Cortex of kidney (tissue), 1 donor: Measurements from ENCODE around the gene KIR3DL1.
"Not testable (repeated sequence)": the region's sequence is repeated elsewhere in the genome, so short reads cannot be mapped to it uniquely, and the experiment has no call there.

ENCODE experiments used
- DNase-seq: peaks from one replicate; lab custom pipeline; 2025; lab: John Stamatoyannopoulos, UW

KIR3DL1 gene

DNA sequence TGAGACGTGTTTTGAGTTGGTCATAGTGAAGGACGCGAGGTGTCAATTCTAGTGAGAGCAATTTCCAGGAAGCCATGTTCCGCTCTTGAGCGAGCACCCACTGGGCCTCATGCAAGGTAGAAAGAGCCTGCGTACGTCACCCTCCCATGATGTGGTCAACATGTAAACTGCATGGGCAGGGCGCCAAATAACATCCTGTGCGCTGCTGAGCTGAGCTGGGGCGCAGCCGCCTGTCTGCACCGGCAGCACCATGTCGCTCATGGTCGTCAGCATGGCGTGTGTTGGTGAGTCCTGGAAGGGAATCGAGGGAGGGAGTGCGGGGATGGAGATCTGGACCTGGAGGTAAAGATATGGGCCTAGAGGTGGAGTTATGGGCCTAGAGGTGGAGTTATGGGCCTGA is at the start of gene KIR3DL1:
KIR3DL1 (plus strand) TSS at position 218 of the 400 bp plus-strand sequence.
- DNase-seq, result not testable (repeated sequence)

DNA sequence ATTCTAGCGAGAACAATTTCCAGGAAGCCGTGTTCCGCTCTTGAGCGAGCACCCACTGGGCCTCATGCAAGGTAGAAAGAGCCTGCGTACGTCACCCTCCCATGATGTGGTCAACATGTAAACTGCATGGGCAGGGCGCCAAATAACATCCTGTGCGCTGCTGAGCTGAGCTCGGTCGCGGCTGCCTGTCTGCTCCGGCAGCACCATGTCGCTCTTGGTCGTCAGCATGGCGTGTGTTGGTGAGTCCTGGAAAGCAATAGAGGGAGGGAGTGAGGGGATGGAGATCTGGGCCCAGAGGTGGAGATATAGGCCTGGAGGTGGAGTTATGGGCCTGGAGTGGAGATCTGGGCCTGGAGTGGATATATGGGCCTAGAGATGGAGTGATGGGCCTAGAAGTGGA is 46.6 kb upstream of the KIR3DL1 start, which contains the start of gene KIR2DL1:
KIR2DL1 (plus strand) TSS at position 148 of the 400 bp plus-strand sequence; CDS start at position 206, 58 bp downstream.
- not testable (repeated sequence) for DNase-seq

DNA sequence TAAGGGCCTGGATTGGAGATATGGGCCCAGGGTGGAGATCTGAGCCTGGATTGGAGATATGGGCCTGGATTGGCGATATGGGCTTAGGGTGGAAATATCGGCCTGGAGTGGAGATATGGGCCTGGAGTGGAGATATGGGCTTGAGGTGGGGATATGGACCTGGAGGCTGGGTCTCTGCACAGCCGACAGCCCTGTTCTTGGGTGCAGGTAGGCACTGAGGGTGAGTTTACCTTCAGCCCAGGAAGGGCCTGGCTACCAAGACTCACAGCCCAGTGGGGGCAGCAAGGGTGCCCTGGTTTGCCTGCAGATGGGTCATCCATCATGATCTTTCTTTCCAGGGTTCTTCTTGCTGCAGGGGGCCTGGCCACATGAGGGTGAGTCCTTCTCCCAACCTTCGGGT is 45.8 kb upstream of the KIR3DL1 start:
- DNase-seq, result not testable (repeated sequence)

DNA sequence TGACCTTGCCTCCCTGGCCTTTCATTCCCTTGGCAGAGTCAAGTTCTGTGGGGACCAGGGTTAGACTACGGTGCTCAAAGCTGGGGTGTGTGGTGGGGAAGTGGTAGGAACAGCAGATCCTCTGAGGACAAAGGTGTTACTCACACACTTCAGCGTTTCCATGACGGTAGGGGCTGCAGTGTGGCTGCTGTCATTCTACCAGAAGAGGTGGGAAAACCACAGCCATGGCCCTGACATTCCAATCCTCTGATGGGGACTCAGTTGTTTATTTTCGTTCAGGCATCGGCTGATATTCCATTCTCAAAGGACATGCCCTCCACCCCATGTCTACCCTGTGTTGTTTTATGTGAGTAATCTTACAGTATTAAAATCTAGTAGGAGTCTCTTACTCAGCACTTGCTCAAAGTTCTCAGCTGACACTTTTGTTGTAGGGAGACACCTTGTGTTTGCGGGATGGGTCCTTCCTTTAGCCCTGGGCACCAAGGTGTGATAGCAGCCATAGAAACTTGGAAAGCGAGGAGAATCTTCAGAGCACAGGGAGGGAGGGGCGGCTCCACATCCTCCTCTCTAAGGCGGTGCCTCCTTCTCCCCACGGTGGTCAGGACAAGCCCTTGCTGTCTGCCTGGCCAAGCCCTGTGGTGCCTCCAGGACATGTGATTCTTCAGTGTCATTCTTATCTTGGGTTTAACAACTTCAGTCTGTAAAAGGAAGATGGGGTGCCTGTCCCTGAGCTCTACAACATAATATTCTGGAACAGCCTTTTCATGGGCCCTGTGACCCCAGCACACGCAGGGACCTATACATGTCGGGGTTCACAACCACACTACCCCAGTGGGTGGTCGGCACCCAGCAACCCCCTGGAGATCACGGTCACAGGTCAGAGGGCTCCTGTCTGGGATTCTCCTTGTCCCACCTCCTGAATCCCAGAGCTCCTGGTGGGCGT is 45.0 kb upstream of the KIR3DL1 start:
- DNase-seq, result not testable (repeated sequence)

DNA sequence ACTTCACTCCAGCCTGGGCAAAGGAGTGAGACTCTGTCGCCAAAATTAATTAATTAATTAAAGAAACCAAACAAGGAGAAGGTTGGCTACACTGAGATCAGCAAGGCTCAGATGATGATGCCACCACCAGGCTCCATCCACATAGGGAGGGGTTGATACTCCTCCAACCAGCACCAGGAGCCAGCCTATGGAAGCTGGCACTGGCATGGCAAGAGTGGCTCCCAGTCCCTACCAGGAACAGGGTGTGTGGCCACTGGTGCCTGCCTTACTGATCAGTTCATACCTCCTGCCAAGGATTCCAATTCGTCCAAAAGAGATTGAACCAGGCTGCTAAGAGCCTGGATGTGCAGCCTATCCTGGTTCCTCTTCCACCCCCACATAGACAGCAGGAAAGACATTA is 43.6 kb upstream of the KIR3DL1 start:
- DNase-seq, result not testable (repeated sequence)

DNA sequence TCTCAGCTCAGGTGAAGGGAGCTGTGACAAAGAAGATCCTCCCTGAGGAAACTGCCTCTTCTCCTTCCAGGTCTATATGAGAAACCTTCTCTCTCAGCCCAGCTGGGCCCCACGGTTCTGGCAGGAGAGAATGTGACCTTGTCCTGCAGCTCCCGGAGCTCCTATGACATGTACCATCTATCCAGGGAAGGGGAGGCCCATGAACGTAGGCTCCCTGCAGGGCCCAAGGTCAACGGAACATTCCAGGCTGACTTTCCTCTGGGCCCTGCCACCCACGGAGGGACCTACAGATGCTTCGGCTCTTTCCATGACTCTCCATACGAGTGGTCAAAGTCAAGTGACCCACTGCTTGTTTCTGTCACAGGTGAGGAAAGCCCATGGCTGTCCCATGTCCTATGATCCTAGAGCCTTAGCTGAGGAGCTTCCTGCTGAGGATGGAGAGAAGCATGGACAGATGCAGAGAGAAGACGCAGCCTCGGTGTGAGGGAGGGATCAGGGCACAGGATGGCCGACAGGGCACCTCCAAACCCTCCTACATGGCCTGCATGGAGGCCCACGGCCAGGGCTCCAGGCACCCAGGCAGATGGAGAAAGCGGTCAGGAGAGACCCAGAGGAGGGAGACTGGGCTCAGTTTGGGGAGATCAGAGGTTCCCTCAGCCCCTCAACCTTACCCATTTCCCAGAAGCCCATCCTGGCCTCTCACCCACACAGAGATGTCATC is 41.0 kb upstream of the KIR3DL1 start:
- DNase-seq, result not testable (repeated sequence)

DNA sequence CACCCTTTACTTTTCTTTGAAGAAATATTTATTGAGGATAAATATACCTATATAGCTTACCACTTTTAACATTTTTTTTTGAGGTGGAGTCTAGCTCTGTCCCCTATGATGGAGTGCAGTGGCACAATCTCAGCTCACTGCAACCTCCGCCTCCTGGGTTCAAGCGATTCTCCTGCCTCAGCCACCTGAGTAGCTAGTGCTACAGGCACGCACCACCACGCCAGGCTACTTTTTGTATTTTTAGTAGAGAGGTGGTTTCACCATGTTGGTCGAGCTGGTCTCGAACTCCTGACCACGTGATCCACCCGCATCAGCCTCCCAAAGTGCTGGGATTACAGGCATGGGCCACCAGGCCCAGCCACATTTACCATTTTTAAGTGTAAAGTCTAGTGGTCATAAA is 40.4 kb upstream of the KIR3DL1 start:
- DNase-seq, result not testable (repeated sequence)

DNA sequence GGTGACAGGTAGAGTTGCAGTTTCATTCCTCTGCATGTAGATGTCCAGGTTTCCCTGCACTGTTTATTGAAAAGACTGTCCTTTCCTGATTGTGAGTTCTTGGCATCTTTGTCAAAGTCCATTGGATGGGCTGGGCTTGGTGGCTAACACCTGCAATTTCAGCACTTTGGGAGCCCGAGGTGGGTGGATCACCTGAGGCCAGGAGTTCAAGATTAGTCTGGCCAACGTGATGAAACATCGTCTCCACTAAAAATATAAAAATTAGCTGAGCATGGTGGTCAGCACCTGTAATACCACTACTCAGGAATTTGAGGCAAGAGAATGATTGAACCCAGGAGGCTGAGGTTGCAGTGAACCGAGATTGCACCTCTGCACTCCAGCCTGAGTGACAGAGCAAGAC is 38.4 kb upstream of the KIR3DL1 start:
- not testable (repeated sequence) for DNase-seq

DNA sequence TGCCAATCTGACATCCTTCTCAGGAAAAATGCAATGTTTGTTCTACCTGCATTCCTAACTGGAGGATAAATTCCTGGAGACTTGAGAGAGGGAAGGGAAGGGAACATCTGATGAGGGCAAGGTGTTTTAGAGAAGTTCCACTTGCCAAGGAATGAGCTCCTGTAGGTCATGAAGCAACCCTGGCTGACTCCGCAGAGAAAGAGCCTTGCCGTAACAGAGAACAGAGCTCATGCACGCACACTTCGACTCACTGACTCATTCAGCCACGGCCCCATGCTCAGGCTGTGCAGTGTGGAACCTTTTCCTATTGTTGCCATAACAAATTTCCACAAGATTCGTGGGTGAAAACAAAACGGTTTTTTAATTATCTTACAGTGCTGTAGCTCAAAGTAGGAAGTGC is 37.4 kb upstream of the KIR3DL1 start:
- DNase-seq, result not testable (repeated sequence)

DNA sequence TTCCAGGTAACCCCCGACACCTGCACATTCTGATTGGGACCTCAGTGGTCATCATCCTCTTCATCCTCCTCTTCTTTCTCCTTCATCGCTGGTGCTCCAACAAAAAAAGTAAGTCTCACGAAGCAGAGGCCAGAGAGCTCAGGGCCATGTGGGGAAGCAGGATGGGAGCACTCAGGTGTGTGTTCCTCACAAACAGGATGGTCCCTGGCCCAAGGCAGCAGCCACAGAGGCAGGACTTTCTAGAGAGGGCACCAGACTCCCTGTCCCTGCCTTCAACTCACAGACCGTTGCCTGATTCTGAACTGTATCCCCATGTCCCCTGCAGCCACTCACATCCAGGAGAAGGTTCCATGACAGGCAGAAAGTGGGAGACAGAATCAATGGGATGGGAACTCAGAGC is 33.4 kb upstream of the KIR3DL1 start:
- DNase-seq, result not testable (repeated sequence)

DNA sequence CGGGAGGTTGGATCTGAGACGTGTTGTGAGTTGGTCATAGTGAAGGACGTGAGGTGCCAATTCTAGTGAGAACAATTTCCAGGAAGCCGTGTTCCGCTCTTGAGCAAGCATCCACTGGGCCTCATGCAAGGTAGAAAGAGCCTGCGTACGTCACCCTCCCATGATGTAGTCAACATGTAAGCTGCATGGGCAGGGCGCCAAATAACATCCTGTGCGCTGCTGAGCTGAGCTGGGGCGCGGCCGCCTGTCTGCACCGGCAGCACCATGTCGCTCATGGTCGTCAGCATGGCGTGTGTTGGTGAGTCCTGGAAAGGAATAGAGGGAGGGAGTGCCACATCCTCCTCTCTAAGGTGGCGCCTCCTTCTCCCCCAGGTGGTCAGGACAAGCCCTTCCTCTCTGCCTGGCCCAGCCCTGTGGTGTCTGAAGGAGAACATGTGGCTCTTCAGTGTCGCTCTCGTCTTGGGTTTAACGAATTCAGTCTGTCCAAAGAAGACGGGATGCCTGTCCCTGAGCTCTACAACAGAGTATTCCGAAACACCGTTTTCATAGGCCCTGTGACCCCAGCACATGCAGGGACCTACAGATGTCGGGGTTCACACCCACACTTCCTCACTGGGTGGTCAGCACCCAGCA is 30.1 kb upstream of the KIR3DL1 start:
- DNase-seq, result not testable (repeated sequence)

DNA sequence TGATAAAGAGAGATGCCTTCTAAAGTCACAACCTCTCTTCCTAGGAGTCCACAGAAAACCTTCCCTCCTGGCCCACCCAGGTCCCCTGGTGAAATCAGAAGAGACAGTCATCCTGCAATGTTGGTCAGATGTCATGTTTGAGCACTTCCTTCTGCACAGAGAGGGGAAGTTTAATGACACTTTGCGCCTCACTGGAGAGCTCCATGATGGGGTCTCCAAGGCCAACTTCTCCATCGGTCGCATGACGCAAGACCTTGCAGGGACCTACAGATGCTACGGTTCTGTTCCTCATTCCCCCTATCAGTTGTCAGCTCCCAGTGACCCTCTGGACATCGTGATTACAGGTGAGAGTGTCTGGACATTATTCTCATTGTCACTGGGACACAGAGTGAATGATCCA is 28.1 kb upstream of the KIR3DL1 start:
- DNase-seq, result not testable (repeated sequence)

DNA sequence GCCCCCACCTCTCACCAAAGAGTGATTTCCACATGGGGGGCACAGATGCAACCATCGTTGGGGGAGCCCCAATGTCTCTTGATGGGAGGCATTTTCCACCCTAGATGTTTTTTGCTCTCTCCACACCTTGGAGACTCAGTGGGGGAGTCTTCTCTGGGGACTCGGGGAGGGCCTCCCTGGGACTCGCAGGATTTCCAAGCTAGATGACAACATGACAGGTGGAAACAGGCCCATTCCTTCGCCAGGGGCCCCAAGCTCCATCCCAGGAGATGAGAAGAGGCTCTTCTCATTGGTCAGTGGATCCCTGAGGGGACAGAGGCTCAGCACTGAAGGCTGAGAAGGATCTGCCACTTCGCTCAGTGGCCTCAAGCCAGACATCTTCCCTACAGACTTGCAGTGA is 25.6 kb upstream of the KIR3DL1 start:
- DNase-seq, result no peak

DNA sequence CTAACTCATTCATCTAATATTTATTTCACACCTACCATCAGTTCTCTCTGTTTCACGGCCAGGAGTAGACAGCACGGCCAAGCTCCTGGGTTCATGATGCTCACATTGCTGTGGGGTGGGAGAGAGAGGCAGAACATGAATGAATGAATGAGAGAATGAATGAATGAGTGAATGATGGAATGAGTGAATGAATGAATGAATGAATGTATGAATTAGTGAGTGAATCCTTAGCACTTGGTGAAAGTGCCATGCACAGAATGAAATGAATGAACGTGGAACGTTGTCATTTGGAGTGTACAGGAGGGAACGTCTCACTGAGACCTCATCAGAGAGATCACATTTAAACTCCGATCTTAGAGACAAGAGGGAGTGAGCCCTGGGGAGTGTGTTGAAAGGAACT is 24.8 kb upstream of the KIR3DL1 start:
- DNase-seq, result no peak

DNA sequence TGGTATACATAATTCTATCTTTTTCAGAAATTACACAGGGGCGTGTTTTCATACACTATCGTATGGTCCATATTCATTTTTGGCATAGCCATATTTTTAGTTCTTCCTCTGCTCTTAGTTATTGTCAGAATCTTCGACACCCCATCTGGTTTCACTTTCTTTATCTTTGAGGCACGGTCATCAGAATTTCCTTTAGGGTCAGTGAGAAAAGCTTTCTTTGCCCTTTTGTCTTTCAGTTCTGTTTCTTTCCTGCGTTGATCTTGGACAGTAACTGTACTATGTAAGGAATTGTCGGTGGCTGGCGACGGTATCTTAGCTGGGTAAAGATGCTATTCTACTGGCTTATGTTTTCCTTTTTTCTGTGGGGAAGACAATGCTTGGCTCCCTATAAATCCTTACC is 23.5 kb upstream of the KIR3DL1 start:
- DNase-seq, result no peak

DNA sequence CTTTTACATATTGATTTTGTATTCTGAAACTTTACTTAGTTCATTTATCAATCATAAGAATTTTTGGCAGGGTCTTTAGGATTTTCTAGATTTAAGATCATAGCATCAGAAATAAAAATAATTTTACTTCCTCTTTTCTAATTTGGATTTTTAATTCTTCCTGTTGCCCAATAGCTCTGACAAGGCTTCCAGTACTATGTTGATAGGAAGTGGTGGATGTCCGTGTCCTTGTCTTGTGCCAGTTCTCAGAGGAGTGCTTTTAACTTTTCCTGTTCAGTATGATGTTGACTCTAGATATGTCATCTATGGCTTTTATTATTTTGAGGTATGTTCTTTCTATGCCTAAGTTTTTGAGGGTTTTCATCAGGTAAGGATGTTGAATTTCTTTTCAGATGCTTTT is 20.5 kb upstream of the KIR3DL1 start:
- no peak for DNase-seq

DNA sequence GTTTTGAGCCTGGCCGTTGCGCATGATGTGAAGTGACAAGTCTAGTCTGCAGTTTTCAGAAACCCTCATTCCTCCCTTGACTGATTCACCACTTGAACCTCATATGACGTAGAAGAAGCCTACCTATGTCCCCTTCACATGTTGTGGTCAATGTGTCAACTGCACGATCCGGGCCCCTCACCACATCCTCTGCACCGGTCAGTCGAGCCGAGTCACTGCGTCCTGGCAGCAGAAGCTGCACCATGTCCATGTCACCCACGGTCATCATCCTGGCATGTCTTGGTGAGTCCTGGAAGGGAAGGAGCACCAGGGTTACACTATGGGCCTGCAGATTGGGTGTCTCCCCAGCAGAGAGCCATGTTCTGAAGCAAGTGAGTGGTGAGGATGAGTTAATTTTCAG is 12.9 kb upstream of the KIR3DL1 start, which contains the start of gene KIR2DL4:
KIR2DL4 (plus strand) TSS at position 201 of the 400 bp plus-strand sequence; CDS start at position 243, 42 bp downstream.
- no peak for DNase-seq

DNA sequence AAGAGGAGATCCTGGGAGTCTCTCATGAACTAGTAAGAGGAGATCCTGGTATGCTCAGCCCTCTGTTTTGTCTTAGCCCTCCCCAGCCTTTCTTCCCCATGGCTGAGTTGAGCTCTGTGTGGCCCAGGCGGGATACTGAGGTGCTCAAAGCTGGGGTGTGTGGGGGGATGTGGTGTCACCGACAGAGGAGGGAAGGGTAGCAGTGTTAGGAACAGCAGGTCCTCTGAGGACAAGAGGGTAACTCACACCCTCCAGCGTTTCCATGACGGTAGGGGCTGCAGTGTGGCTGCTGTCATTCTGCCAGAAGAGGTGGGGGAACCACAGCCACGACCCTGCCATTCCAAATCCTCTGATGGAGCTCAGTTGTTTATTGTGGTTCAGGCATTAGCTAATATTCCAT is 12.2 kb upstream of the KIR3DL1 start:
- DNase-seq, result no peak

DNA sequence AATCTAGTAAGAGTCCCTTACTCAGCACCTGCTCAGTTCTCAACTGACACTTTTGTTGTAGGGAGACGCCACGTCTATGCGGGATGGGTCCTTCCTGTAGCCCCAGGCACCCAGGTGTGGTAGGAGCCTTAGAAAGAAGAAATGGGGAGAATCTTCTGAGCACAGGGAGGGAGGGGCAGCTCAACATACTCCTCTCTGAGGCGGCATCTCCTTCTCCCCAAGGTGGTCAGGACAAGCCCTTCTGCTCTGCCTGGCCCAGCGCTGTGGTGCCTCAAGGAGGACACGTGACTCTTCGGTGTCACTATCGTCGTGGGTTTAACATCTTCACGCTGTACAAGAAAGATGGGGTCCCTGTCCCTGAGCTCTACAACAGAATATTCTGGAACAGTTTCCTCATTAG is 11.7 kb upstream of the KIR3DL1 start:
- DNase-seq, result no peak

DNA sequence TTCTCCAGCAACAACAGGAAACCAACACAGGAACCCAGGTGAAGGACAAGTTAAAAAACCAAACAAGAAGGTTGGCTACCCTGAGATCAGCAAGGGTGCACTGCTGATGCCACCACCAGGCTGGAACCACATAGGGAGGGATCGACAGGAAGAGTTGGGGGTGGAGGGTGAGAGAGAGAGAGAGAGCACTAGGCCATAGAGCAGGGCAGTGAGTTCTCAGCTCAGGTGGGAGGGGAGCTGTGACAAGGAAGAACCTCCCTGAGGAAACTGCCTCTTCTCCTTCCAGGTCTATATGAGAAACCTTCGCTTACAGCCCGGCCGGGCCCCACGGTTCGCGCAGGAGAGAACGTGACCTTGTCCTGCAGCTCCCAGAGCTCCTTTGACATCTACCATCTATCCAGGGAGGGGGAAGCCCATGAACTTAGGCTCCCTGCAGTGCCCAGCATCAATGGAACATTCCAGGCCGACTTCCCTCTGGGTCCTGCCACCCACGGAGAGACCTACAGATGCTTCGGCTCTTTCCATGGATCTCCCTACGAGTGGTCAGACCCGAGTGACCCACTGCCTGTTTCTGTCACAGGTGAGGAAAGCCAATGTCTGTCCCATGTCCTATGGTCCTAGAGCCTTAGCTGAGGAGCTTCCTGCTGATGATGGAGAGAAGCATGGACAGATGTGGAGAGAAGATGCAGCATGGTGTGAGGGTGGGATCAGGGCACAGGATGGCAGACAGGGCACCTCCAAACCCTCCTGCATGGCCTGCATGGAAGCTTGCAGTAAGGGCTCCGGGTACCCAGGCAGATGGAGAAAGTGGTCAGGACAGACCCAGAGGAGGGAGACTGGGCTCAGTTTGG is 10.4 kb upstream of the KIR3DL1 start:
- no peak for DNase-seq

DNA sequence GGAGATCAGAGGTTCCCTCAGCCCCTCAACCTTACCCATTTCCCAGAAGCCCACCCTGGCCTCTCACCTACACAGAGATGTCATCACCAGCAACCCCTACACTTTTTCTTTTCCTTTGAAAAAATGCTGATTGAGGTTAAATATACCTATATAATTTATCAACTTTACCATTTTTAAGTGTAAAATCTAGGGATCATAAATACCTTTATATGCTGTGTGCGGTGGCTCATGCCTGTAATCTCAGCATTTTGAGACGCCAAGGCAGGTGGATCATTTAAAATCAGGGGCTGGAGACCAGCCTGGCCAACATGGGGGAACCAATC is 9.8 kb upstream of the KIR3DL1 start:
- DNase-seq, result no peak
